Gastrocnemius medialis (tissue), 4 donors: ENCODE results near the gene LHFPL2. TPM values are rescaled to one million over a fixed set of nuclear protein-coding genes. Genes with fewer than 3 reads are reported as not detected.
"Not testable (repeated sequence)": the region's sequence is repeated elsewhere in the genome, so short reads cannot be mapped to it uniquely, and the experiment has no call there.

ENCODE experiments used
- ATAC-seq, 2 donors: fragments of 150-250 bp; one replicate each; pipeline ENCODE4 v1.9.1; 2016
- DNase-seq, 2 donors: peaks; one replicate each; pipeline ENCODE4 v3.0.0-alpha.2; 2019
- H3K27ac ChIP-seq, 4 donors: fragments of 200-600 bp; sonication (generic); 1 replicate in 1 of 4; 2 replicates in 3 of 4; pipeline ENCODE4 v1.5.1; 2016 to 2018; ENCODE audit warnings: mild to moderate bottlenecking in 2 of 4, moderate library complexity in 1 of 4
- H3K27me3 ChIP-seq, 3 donors: fragments of 200-600 bp; sonication (generic) in 2 of 3; 1 replicate in 1 of 3; 2 replicates in 2 of 3; pipeline versions ENCODE4 v1.5.1 to v1.6.0; 2016 to 2019; ENCODE audit warnings: mild to moderate bottlenecking in 1 of 3, moderate library complexity in 1 of 3
- H3K36me3 ChIP-seq, 2 donors: fragments of 200-600 bp; sonication (generic) in 1 of 2; one replicate each; pipeline ENCODE4 v1.5.1; 2017 to 2018
- H3K4me1 ChIP-seq, 2 donors: fragments of 200-600 bp; sonication (generic) in 1 of 2; one replicate each; pipeline ENCODE4 v1.5.1; 2016 to 2017; ENCODE audit warnings: mild to moderate bottlenecking in 2 of 2
- H3K4me3 ChIP-seq, 4 donors: fragments of 200-600 bp; sonication (generic) in 3 of 4; 1 replicate in 1 of 4; 2 replicates in 3 of 4; pipeline ENCODE4 v1.5.1; 2016 to 2019; ENCODE audit warnings: mild to moderate bottlenecking in 2 of 4
- H3K9me3 ChIP-seq, 3 donors: fragments of 200-600 bp; sonication (generic) in 2 of 3; 1 replicate in 1 of 3; 2 replicates in 2 of 3; pipeline ENCODE4 v1.5.1; 2016 to 2019
- POLR2A ChIP-seq, 2 donors: fragments of 450-650 bp; IDR thresholded peaks; one replicate each; pipeline ENCODE4 v1.6.1; 2017; ENCODE audit warnings: antibody characterized with exemption in 2 of 2, mild to moderate bottlenecking in 2 of 2, moderate library complexity in 2 of 2
- in situ Hi-C, 4 donors: fragments of 200-750 bp; cut with MboI; loops; one replicate each; pipeline versions ENCODE4 v1.15.0 to v1.8.0; 2017; ENCODE audit warnings: low sequenced_read_pairs in 4 of 4
- intact Hi-C: fragments of 100-400 bp; cut with DNase I; formaldehyde crosslinking; loops from one replicate; pipeline ENCODE4 v1.15.1; 2023; ENCODE audit warnings: low total_unique reads
- total RNA-seq, 4 donors: library from RNA; depleted of rRNA; stranded (reverse); fragments of >200 nt; gene quantifications; one replicate each; pipeline versions ENCODE4 v1.1.0 to v1.2.3, GENCODE V29; 2016
- TF ChIP-seq, protein P1 (sequence below), 5 experiments: fragments of 450-650 bp in 3 of 5; fragments of 200-600 bp in 2 of 5; sonication (generic) in 2 of 5; IDR thresholded peaks in 4 of 5; conservative IDR thresholded peaks in 1 of 5; 1 replicate in 4 of 5; 2 replicates in 1 of 5; pipeline ENCODE4 v1.5.1; 2016 to 2019; ENCODE audit warnings: antibody characterized with exemption in 5 of 5, mild to moderate bottlenecking in 3 of 5, moderate library complexity in 3 of 5

LHFPL2 gene
- total RNA-seq, 4 donors from 2014 or later, result 3.4 to 4.7 (median 3.5) TPM

DNA sequence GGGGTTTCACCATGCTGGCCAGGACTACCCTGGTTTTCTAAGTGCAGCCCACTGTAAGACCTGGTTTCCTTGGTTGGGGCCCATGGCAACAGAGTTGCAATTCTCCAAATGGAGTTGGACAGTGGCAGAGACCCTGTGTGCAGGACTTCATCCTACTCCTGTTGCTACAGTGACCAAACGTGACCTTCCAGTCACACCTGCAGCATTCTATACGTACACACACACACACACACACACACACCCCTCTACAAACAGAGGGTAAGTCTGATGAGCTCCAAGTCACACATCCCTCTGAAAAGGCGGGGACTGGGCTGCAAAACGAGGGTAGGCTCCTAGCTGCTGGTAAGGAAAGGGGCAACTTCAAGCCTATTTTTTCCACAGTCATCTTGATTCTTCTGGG is 23.6 kb downstream of the LHFPL2 start:
- H3K27ac ChIP-seq, result no peak overlapping the region
- DNase-seq (no peak), ATAC-seq (no peak)
- in situ Hi-C loops, result loop anchor here in 1 of 4 donors (25.0 kb wide), 1 partner anchor 88 kb away; no protein-coding TSS in a partner anchor
- no peak for TF ChIP-seq POLR2A (IDR thresholded peaks at IDR 0.05)
- TF ChIP-seq, protein P1, sequence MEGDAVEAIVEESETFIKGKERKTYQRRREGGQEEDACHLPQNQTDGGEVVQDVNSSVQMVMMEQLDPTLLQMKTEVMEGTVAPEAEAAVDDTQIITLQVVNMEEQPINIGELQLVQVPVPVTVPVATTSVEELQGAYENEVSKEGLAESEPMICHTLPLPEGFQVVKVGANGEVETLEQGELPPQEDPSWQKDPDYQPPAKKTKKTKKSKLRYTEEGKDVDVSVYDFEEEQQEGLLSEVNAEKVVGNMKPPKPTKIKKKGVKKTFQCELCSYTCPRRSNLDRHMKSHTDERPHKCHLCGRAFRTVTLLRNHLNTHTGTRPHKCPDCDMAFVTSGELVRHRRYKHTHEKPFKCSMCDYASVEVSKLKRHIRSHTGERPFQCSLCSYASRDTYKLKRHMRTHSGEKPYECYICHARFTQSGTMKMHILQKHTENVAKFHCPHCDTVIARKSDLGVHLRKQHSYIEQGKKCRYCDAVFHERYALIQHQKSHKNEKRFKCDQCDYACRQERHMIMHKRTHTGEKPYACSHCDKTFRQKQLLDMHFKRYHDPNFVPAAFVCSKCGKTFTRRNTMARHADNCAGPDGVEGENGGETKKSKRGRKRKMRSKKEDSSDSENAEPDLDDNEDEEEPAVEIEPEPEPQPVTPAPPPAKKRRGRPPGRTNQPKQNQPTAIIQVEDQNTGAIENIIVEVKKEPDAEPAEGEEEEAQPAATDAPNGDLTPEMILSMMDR (IDR thresholded peaks at IDR 0.05 in 4 of 5, conservative IDR thresholded peaks at IDR 0.05 in 1 of 5), result no peak
- peaks cover 7% of the 10 kb centered on the region in 2 donors for H3K4me1 ChIP-seq
- no peaks in the 10 kb centered on the region for H3K27me3 ChIP-seq
- H3K9me3 ChIP-seq, result no peaks in the 10 kb centered on the region
- no peak overlapping the region for H3K4me3 ChIP-seq
- no peaks in the 10 kb centered on the region for H3K36me3 ChIP-seq
- intact Hi-C loops, result no loop called here

DNA sequence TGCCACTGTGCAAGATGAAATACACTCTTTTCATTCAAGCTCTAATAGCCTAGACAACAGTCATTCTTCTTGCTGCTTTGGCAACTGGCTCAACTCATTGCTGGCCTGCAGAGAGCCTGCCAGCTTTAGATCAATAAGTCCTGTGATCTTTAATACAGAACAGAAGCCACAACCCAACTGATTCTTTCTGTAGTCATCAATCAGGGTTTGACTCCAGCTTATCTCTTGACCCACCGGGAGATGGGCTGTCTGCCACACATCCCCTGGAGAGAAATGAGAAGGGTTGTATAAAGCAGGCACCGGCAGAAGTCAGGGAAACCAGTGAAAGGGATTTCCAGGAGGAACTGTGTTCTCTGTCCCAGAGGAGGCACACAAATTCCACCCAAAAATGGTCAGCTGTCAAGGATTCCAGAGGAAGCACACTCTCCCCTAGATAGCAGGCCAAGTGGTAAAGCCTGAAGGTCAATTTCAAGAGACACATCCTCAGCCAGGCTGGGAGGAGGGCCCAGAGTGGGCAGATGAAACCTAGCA is 24.5 kb downstream of the LHFPL2 start:
- peaks cover 7% of the 10 kb centered on the region in 2 donors for H3K4me1 ChIP-seq
- H3K27me3 ChIP-seq, result no peaks in the 10 kb centered on the region
- H3K4me3 ChIP-seq, result no peak overlapping the region
- DNase-seq, result no peak
- intact Hi-C loops, result no loop called here
- in situ Hi-C loops, result no loop called here
- H3K36me3 ChIP-seq, result no peaks in the 10 kb centered on the region
- TF ChIP-seq, protein P1 (IDR thresholded peaks at IDR 0.05 in 4 of 5, conservative IDR thresholded peaks at IDR 0.05 in 1 of 5), result no peak
- TF ChIP-seq POLR2A (IDR thresholded peaks at IDR 0.05), result no peak
- H3K27ac ChIP-seq, result no peak overlapping the region
- H3K9me3 ChIP-seq, result no peaks in the 10 kb centered on the region
- peak in 1 of 2 donors; percentile 50 for ATAC-seq

DNA sequence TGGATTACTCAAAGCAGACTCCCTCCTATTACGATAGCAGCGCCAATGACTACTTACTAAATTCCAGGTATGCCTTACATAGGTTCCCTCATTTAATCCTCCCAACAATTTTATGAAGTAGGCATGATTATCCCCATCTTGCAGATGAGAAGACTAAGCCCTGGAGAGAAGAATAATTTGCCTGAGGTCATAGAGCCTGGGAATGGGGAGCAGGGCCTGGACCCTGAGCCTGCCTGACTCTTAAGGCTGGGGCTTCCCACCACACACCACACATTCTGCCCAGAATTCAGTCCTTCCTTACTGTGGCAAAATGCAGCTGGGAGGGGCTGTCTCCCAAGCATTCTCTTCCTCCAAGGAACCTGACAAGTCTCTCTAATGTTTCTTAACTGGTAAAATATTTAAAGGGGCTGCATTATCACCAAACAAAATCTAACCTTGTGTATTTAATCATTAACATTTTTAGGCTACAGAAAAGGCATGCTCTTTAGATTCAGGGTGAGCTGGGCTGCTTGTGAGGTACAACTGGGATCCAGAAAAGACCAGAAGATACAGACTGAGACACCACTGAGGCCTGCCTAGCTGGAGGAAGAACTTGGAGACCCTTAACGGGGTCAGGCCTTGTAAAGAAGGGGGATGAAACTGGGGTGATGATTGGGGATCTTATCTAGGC is 26.1 kb downstream of the LHFPL2 start:
- TF ChIP-seq, protein P1 (IDR thresholded peaks at IDR 0.05 in 4 of 5, conservative IDR thresholded peaks at IDR 0.05 in 1 of 5), result no peak
- TF ChIP-seq POLR2A (IDR thresholded peaks at IDR 0.05), result no peak
- Histone ChIP-seq H3K9me3 (no peaks in the 10 kb centered on the region), H3K27ac (no peak overlapping the region), H3K4me1 (peaks cover 7% of the 10 kb centered on the region in 2 donors), H3K36me3 (no peaks in the 10 kb centered on the region), H3K27me3 (no peaks in the 10 kb centered on the region), H3K4me3 (no peak overlapping the region)
- in situ Hi-C loops (no loop called here), intact Hi-C loops (no loop called here)
- no peak for DNase-seq
- no peak for ATAC-seq

DNA sequence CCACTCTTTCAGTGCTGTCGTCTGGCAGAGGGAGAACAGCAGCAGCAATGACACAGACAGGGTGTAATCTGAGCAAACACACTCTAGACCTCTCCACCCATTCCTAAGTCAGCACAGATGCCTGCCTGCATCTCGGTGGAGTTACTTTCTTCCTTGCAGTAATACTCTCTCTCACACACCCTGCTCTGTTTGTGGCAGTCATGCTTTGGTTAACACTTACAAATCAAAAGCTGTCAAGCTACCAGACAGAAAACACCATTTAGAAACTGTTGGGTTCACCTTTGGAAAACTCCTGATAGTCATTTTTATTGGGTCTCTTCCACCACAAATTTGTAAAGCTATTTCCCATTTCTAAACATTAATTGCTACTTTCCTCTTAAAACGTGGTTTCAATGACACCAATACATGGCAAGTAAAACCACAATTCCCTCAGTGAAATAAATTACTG is 27.3 kb downstream of the LHFPL2 start:
- DNase-seq (no peak), ATAC-seq (no peak)
- Histone ChIP-seq H3K9me3 (no peaks in the 10 kb centered on the region), H3K36me3 (no peaks in the 10 kb centered on the region), H3K4me3 (no peak overlapping the region), H3K27me3 (no peaks in the 10 kb centered on the region), H3K27ac (no peak overlapping the region), H3K4me1 (peaks cover 7% of the 10 kb centered on the region in 2 donors)
- in situ Hi-C loops (no loop called here), intact Hi-C loops (no loop called here)
- no peak for TF ChIP-seq POLR2A (IDR thresholded peaks at IDR 0.05)
- TF ChIP-seq, protein P1 (IDR thresholded peaks at IDR 0.05 in 4 of 5, conservative IDR thresholded peaks at IDR 0.05 in 1 of 5), result no peak

DNA sequence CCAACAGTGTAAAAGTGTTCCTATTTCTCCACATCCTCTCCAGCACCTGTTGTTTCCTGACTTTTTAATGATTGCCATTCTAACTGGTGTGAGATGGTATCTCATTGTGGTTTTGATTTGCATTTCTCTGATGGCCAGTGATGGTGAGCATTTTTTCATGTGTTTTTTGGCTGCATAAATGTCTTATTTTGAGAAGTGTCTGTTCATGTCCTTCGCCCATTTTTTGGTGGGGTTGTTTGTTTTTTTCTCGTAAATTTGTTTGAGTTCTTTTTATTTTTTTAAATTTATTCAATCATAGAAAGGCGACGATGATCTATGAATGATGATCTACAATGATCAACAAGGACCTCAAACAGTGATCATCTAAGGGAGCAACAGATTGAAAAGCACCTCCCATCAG is 28.5 kb downstream of the LHFPL2 start:
- H3K9me3 ChIP-seq, in situ Hi-C loops, H3K4me3 ChIP-seq, ATAC-seq, H3K36me3 ChIP-seq, H3K27ac ChIP-seq, H3K4me1 ChIP-seq, intact Hi-C loops, DNase-seq, H3K27me3 ChIP-seq: not testable (repeated sequence)
